Endometrium (tissue), 2 donors: ENCODE data around the gene NEUROD4.

Experiments used
- FAIRE-seq: peaks from 2 replicates; lab custom pipeline; 2012; peaks lifted over from hg19 to GRCh38; lab: Jason Lieb, UNC
- donor health status: control.
- donor health status: control.

The NEUROD4 gene

GRCh38 chr12:54998958-54999510 lies 20.7 kb upstream of the NEUROD4 start:
- FAIRE-seq = no peak

GRCh38 chr12:55001198-55001868 lies 18.4 kb upstream of the NEUROD4 start:
- FAIRE-seq = no peak

GRCh38 chr12:55002355-55002754 lies 17.4 kb upstream of the NEUROD4 start:
- no peak for FAIRE-seq

- no peak for FAIRE-seq
Observed at GRCh38 chr12:55008944-55009585, 10.7 kb upstream of the NEUROD4 start.

GRCh38 chr12:55017416-55017925 lies 2.3 kb upstream of the NEUROD4 start:
- no peak for FAIRE-seq

DNA sequence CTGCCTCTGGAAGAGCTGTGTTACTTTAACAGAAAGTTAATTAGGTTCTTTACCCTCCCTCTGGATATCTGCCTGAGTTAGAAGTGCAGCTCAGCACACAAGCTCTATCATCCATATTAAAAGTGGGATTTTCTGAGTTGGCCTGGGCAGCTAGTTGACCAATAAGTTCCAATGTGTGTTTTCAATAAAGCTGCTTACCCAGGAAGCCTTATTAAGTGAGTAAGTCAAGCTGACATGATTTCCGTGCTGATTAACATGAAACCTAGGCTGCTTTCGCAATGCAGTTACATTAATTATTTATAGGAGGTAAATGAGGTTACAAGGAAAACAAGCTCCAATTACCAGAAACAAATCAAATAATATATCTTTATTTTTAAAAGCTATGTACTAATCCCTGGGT lies 4.8 kb downstream of the NEUROD4 start:
- FAIRE-seq = no peak

DNA sequence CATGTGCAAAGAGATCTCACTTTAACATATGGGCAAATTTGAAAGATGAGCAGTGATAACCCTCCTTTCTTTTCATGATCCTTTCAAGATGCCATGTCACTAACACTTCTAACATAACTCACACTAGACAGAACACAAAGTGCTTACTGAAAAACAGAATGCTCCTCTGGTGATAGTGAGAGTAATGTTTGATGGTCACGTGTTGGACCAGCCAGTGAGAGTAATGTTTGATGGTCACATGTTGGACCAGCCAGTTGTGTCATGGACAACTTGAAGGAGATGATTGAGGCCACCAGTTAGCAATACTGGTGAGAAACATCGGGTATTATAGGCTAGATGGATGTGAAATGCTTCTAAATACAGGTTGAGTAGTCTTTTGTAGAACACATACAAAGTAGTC lies 5.7 kb downstream of the NEUROD4 start:
- FAIRE-seq = no peak

DNA sequence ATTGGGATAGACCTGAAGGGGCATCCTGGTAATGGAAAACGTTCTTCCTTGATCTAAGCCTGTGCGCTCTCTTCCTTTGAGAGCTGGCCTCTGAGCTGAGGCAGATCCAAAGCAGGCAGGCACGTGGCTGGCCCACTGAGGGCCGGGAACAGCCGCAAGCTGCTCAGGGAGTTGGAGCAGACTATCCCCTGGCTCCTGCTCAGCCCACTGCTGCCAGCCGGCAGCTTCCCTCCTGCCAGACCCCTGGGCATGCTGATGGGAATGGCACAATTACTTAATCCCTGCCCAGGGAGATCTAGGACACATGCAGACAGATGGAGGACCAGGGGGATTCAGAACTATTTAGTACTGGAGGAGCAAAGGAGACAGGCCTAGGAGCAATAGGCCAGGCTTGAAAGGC lies 14.4 kb downstream of the NEUROD4 start:
- FAIRE-seq = no peak

GRCh38 chr12:55036326-55037115 lies 16.7 kb downstream of the NEUROD4 start:
- no peak for FAIRE-seq

GRCh38 chr12:55037351-55037987 lies 17.7 kb downstream of the NEUROD4 start:
- FAIRE-seq = no peak

DNA sequence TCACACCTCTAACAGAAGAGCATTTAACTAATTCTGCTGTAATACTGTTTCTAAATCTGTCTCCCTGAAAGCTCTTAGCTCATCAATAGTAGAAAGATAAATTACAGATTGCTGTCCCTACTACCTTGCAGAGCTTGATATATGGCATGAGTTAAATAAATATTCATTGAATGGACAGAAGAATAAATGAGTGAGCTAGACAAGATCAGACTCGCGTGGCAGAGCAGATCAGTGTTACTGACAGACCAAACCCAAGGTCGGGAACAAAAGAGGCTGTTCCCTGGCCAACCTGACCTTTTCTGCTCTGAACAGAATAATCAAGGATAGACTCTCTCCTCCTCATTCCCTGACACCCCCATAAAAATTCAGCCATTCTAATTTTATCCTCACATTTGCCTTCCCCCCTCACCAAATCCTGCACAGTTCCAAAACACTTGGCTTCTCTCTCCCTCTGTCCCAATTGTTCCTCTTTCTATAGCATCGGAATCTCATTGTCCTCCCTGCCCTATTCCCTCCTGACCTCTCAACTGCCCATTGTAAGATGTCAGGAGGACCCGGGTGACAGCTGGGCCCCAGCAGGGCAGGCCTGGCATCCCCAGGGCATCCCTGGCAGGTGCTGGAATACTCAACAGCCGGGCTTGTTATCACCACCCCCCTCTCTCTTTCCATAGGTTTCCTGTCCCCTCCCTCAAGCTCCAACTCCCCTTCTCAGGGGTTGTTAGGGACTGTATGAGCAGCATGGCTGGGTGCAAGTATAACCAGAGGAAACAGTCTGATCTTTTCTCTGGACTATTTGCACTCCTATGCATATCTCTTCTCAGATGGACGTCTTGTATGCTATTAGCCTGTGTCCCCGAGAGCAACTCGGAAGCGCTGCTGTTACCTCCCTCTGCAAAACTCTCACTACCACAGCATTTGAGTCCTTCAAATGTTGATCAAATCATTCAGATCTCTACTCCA lies 19.9 kb downstream of the NEUROD4 start:
- no peak for FAIRE-seq

- FAIRE-seq = no peak
Observed at GRCh38 chr12:55041345-55042055, 21.7 kb downstream of the NEUROD4 start.

DNA sequence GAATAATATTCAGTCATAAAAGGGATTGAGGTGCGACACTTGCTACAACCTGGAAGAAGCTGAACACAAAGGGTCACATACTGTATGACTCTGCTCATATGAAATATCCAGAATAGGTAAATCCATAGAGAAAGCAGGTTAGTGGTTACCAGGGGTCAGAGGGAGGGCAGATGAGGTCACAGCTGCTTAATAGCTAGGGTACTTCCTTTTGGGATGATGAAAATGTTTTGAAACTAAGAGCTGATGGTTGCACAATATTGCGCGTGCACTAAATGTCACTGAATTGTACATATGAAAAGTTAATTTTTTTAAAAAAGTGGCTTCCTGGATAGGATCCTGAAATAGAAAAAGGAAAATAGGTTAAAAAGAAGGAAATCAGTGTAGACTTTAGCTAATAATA lies 23.8 kb downstream of the NEUROD4 start:
- no peak for FAIRE-seq

DNA sequence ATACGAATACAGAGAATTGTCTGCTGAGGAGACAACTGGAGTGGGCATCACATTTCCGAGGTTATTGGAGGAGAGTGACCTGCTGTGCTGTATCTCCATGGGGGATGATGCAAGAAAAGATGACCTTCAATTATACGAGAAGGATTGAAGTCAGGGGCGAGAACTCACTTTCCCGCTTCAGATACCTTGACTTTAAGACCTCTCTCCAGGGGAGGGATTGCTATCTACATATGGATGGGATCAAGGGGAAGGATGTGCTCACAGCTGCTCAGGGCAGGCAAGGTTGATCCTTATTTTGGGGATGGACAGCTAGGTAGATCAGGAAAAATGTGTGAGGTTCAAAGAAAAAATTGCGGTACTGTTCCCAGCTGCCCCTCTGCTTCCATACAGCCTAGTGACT lies 24.4 kb downstream of the NEUROD4 start:
- no peak for FAIRE-seq

GRCh38 chr12:55049676-55050075 lies 29.9 kb downstream of the NEUROD4 start:
- FAIRE-seq = no peak

DNA sequence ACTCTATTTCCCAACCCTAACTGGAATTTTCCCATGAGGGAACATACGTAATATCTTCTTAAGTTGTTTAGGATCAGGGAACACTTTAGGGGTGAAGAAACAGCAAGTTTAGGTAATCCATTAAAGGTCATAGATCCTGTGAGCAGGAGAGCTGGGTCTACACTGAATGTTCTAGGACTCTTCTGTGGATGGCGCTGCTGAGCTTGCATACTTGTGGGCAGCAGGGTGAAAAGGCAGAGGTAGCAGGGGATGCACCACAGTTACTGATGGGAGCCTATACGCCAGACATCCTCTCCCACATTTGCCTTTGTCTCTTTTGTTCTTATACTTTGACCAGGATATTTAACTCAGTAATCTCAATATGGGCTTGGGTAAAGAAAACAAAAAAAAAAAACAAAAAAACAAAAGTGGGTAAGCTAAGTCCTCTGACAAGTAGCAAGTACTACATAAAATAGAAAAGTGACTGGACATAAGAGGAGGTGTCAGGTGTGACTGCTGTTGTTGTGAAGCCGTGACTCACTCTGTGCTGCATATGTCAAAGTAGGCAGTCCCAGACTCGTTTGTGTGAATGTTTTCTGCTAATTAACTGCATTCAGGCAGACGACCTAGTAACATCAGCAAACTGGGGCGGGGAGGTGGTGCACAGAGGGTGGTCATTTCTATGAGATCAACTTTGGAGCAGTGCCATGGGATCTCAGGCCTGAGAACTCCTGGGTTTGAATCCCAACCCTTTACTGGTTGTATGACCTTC lies 31.6 kb downstream of the NEUROD4 start:
- FAIRE-seq = no peak

DNA sequence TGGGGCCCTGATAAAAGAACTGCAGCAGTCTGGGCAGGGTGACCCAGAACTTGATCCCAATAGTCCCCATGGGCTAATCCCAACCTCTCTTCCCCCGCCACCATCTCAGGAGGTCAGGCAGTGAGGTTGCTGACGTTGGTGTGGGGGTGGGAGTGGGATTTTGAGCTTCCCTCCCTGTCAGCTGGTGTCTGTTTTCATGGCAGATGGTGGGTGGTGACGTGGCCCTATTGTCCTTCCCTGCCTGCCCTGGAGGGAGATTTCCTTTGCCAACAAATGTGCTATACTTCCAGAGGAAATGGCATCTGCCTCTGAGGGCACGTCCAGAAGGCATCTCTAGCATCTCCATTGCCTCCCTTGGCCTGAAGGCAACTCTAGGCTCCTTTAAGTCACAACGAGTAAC lies 37.7 kb downstream of the NEUROD4 start:
- FAIRE-seq = no peak

DNA sequence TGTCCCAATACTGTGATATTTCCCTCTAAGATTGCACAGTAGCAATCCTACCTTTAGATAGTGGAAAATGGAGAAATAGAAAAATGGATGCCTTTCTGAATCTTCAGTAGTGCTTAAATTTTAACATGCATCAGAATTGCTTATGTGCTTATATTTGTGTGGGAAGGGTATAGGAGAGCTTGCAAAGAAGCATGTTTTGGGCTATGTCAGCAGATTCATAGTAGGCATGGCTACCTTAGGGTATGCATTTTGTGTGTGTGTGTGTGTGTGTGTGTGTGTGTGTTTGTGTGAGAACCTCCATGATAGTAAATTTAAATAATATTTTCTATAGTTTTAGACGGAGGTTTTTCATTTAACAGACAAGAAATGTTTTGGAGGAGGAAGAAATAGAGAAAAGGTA lies 38.3 kb downstream of the NEUROD4 start:
- no peak for FAIRE-seq

DNA sequence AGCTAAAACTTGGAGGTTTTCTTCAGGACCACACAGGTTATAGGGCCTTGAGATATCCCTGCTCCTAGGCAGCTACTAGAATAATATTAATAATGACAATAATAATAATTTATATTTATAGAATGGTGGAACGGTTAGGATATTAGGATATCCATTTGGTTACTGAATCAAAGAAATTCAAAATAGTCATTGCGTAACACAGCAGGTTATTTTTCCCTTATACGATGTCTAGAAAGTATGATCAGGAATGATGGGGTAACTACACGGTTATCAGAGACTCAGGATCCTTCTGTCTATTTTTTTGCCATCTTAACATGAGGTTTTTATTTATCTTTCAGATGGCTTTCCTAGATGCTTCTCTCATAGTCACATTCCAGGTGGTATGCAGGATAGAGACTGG lies 39.0 kb downstream of the NEUROD4 start:
- FAIRE-seq = no peak

DNA sequence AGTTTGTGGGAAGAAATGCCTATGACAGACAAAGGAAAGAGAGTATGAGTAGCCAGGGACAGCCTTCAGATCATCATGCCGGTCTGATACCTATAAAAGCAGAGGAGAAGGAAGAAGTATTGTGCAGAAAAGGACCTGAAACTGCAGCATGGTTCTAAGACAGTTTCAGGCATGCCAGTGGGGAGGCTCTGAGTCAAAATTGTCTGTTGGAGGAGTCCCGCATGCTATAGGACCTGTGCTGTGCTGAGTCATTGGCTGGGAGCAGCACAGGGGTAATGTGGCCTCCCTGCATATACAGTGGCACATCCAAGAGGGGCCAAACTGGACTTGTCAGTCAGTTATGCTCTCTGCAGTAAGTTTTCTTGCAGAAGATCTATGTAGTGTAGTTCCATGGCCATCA lies 40.7 kb downstream of the NEUROD4 start:
- no peak for FAIRE-seq
